Stomach smooth muscle (tissue), 2 donors: ENCODE measurements around the gene RAPGEF2.

Experiments
- H3K27ac ChIP-seq: one replicate; pipeline ENCODE4 v1.7.0; 2013; ENCODE audit warnings: mild to moderate bottlenecking, low read length, inconsistent platforms
- H3K27me3 ChIP-seq, 2 donors: one replicate each; pipeline ENCODE4 v1.7.0; 2013; ENCODE audit warnings: low read length in 2 of 2; ENCODE audit not compliant: insufficient read depth in 2 of 2, control insufficient read depth in 1 of 2
- H3K36me3 ChIP-seq, 2 donors: one replicate each; pipeline ENCODE4 v1.7.0; 2013; ENCODE audit warnings: low read length in 2 of 2; ENCODE audit not compliant: control insufficient read depth in 2 of 2, insufficient read depth in 2 of 2
- H3K4me1 ChIP-seq: one replicate; pipeline ENCODE4 v1.7.0; 2013; ENCODE audit warnings: low read length; ENCODE audit not compliant: control insufficient read depth, insufficient read depth
- H3K4me3 ChIP-seq, 2 donors: one replicate each; pipeline ENCODE4 v1.7.0; 2013; ENCODE audit warnings: low read length in 2 of 2
- H3K9ac ChIP-seq, 2 donors: one replicate each; pipeline ENCODE4 v1.7.0; 2013; ENCODE audit warnings: low read length in 2 of 2, mild to moderate bottlenecking in 1 of 2
- H3K9me3 ChIP-seq, 2 donors: one replicate each; pipeline ENCODE4 v1.7.0; 2013; ENCODE audit warnings: low read length in 2 of 2; ENCODE audit not compliant: control insufficient read depth in 2 of 2
- donor health status: healthy.
- donor health status: Pancreatic carcinoma.

The RAPGEF2 gene

DNA sequence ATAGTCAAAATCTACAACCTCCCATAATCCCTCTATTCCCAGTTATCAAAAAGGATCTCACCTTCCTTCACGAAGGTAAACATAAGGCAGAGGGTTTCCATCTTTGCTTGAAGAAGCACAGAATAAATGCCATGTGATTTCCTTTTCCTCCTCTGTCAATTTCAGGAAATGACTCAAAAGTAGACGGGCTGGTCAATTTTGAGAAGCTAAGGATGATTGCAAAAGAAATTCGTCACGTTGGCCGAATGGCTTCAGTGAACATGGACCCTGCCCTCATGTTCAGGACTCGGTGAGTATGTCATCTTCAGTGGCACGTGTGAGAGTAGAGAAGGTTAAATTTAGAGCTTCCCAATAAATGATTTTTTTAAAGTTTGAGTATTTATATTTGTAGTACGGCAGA lies 240.2 kb downstream of the RAPGEF2 start:
- Histone ChIP-seq H3K9ac (no peak overlapping the region), H3K27ac (no peak overlapping the region), H3K4me1 (no peaks in the 10 kb centered on the region), H3K4me3 (no peak overlapping the region), H3K27me3 (no peaks in the 10 kb centered on the region), H3K9me3 (no peaks in the 10 kb centered on the region), H3K36me3 (peaks cover 39 to 51% of the 10 kb centered on the region in 2 donors)

DNA sequence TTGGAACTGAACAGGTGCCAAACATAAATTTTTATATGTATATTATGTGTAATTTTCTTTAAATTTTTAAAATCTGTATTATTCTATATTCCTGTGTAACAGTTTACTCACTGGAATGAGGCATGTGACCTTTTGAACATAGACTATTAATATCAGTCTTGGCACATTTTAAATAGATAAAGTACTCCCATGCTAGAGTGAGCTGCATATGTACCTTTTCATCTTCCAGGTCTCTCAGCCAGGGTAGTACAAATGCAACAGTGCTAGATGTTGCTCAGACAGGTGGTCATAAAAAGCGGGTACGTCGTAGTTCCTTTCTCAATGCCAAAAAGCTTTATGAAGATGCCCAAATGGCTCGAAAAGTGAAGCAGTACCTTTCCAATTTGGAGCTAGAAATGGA lies 242.0 kb downstream of the RAPGEF2 start:
- Histone ChIP-seq H3K27ac (no peak overlapping the region), H3K4me3 (no peak overlapping the region), H3K4me1 (no peaks in the 10 kb centered on the region), H3K9ac (no peak overlapping the region), H3K27me3 (no peaks in the 10 kb centered on the region), H3K36me3 (peaks cover 31 to 38% of the 10 kb centered on the region in 2 donors), H3K9me3 (no peaks in the 10 kb centered on the region)

DNA sequence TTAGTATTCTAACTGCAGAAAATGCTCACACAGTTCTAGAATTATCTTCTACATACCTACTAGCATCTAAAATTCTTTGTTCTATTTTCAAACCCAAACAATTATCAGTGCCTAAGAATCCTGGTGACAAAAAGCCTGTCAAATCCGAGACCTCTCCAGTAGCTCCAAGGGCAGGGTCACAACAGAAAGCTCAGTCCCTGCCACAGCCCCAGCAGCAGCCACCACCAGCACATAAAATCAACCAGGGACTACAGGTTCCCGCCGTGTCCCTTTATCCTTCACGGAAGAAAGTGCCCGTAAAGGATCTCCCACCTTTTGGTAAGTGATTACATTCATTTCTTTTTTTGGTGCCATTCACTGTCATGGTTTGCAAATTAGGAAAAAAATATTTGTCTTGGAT lies 243.8 kb downstream of the RAPGEF2 start:
- Histone ChIP-seq H3K4me3 (no peak overlapping the region), H3K36me3 (peaks cover 32 to 43% of the 10 kb centered on the region in 2 donors), H3K9ac (no peak overlapping the region), H3K4me1 (no peaks in the 10 kb centered on the region), H3K27ac (no peak overlapping the region), H3K27me3 (no peaks in the 10 kb centered on the region), H3K9me3 (no peaks in the 10 kb centered on the region)

DNA sequence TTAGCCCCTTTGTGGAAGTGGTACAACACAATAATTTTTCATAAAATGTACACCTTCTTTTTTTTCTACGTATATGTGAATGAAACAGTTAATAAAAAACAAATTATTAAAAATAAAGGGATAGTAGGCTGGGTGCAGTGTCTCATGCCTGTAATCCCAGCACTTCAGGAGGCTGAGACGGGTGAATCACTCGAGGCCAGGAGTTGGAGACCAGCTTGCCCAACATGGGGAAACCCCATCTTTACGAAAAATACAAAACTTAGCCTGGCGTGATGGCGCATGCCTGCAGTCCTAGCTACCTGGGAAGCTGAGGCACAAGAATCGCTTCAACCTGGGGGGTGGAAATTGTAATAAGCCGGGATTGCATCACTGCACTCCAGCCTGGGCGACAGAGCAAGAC lies 244.9 kb downstream of the RAPGEF2 start:
- H3K4me1 ChIP-seq = no peaks in the 10 kb centered on the region
- H3K27ac ChIP-seq = no peak overlapping the region
- H3K9me3 ChIP-seq = no peaks in the 10 kb centered on the region
- H3K4me3 ChIP-seq = no peak overlapping the region
- H3K9ac ChIP-seq = no peak overlapping the region
- H3K27me3 ChIP-seq = no peaks in the 10 kb centered on the region
- peaks cover 32 to 42% of the 10 kb centered on the region in 2 donors for H3K36me3 ChIP-seq

DNA sequence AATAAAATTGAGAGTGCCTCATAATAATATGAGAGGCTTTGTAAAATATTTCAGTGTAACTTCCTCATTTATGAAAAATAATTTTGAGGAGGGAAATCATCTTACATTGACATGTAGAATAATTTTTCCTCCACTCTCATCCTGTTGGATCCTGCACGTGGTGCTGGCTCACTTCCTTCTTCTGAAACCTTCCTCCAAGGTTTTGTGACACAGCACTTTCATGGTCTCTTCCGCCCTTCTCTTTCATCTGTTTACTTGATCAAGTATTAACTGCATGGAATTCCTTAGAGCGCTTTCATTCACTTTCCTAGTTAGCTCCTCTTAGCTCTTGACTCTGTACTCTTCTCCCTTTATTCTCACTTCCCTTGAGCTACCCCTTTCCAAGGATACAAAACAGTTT lies 246.5 kb downstream of the RAPGEF2 start:
- no peaks in the 10 kb centered on the region for H3K27me3 ChIP-seq
- H3K36me3 ChIP-seq = peaks cover 35 to 47% of the 10 kb centered on the region in 2 donors
- H3K4me1 ChIP-seq = no peaks in the 10 kb centered on the region
- H3K9ac ChIP-seq = no peak overlapping the region
- H3K4me3 ChIP-seq = no peak overlapping the region
- no peaks in the 10 kb centered on the region for H3K9me3 ChIP-seq
- no peak overlapping the region for H3K27ac ChIP-seq

DNA sequence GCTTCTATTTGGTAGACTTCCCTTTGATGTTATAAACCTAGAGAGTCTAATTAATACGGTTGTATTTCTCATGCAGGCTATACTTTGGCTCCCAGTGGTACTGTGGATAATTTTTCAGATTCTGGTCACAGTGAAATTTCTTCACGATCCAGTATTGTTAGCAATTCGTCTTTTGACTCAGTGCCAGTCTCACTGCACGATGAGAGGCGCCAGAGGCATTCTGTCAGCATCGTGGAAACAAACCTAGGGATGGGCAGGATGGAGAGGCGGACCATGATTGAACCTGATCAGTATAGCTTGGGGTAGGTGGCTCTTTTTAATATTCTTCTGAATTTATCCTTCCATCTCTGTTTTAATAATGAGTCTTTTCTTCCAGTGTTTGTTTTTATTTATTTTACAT lies 249.7 kb downstream of the RAPGEF2 start:
- Histone ChIP-seq H3K4me3 (no peak overlapping the region), H3K9me3 (no peaks in the 10 kb centered on the region), H3K27ac (no peak overlapping the region), H3K9ac (no peak overlapping the region), H3K36me3 (peaks cover 37 to 50% of the 10 kb centered on the region in 2 donors), H3K27me3 (no peaks in the 10 kb centered on the region), H3K4me1 (no peaks in the 10 kb centered on the region)

DNA sequence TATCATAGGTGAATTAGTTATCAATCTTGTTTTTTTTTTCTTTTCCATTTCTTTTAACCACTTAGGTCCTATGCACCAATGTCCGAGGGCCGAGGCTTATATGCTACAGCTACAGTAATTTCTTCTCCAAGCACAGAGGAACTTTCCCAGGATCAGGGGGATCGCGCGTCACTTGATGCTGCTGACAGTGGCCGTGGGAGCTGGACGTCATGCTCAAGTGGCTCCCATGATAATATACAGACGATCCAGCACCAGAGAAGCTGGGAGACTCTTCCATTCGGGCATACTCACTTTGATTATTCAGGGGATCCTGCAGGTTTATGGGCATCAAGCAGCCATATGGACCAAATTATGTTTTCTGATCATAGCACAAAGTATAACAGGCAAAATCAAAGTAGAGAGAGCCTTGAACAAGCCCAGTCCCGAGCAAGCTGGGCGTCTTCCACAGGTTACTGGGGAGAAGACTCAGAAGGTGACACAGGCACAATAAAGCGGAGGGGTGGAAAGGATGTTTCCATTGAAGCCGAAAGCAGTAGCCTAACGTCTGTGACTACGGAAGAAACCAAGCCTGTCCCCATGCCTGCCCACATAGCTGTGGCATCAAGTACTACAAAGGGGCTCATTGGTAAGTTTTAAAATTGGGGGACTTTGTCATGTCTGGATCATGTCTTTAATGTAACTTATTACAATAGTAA lies 250.7 kb downstream of the RAPGEF2 start:
- H3K27ac ChIP-seq = no peak overlapping the region
- H3K4me1 ChIP-seq = no peaks in the 10 kb centered on the region
- H3K27me3 ChIP-seq = no peaks in the 10 kb centered on the region
- no peak overlapping the region for H3K4me3 ChIP-seq
- H3K36me3 ChIP-seq = peaks cover 32 to 57% of the 10 kb centered on the region in 2 donors
- H3K9me3 ChIP-seq = no peaks in the 10 kb centered on the region
- no peak overlapping the region for H3K9ac ChIP-seq

DNA sequence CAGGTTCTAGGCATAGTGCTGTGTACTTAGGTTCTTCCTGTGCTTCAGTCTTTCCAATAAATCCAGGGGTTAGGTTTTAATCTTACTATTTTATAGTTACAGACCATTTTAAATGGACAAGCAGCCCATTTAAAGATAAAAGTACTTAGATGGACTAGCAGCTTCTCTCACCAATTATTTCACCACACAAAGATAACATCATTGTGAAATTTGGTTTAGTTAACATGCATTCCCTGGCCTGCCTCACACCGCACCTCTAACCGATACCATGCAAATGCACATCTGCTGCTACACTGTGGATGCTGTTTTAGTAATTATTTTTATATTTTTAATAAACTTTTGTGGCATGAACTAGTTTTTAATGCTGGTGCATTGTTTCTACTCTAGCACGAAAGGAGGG lies 252.6 kb downstream of the RAPGEF2 start:
- Histone ChIP-seq H3K36me3 (peaks cover 39 to 65% of the 10 kb centered on the region in 2 donors), H3K9me3 (no peaks in the 10 kb centered on the region), H3K9ac (no peak overlapping the region), H3K4me3 (no peak overlapping the region), H3K27ac (no peak overlapping the region), H3K4me1 (no peaks in the 10 kb centered on the region), H3K27me3 (no peaks in the 10 kb centered on the region)

DNA sequence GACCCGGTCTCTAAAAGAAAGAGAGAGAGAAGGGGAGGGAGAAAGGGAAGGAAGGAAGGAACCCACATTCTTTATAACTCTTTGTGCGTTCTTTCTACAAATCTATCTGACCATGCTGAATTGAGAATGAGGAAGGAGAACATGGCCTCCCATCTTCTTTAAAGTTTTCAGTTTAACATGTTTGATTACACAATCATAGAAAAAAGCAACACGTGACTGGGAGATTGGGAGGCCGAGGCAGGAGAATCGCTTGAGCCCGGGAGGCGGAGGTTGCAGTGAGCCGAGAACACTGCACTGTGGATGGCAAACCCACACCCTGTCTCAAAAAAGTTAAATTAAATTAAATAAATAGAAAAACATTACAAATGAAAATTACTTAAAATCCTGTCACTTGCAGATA lies 254.5 kb downstream of the RAPGEF2 start:
- Histone ChIP-seq H3K4me3 (no peak overlapping the region), H3K9me3 (no peaks in the 10 kb centered on the region), H3K9ac (no peak overlapping the region), H3K36me3 (peaks cover 29 to 56% of the 10 kb centered on the region in 2 donors), H3K27me3 (no peaks in the 10 kb centered on the region), H3K4me1 (no peaks in the 10 kb centered on the region), H3K27ac (no peak overlapping the region)

DNA sequence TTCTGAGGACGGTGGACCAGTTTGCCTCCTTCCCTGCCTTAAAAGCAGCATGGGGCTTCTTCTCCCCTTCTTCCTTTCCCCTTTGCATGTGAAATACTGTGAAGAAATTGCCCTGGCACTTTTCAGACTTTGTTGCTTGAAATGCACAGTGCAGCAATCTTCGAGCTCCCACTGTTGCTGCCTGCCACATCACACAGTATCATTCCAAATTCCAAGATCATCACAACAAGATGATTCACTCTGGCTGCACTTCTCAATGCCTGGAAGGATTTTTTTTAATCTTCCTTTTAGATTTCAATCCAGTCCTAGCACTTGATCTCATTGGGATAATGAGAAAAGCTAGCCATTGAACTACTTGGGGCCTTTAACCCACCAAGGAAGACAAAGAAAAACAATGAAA lies 255.3 kb downstream of the RAPGEF2 start:
- Histone ChIP-seq H3K27ac (no peak overlapping the region), H3K9ac (no peak overlapping the region), H3K4me3 (no peak overlapping the region), H3K4me1 (no peaks in the 10 kb centered on the region), H3K27me3 (no peaks in the 10 kb centered on the region), H3K9me3 (no peaks in the 10 kb centered on the region), H3K36me3 (peaks cover 26 to 47% of the 10 kb centered on the region in 2 donors)

DNA sequence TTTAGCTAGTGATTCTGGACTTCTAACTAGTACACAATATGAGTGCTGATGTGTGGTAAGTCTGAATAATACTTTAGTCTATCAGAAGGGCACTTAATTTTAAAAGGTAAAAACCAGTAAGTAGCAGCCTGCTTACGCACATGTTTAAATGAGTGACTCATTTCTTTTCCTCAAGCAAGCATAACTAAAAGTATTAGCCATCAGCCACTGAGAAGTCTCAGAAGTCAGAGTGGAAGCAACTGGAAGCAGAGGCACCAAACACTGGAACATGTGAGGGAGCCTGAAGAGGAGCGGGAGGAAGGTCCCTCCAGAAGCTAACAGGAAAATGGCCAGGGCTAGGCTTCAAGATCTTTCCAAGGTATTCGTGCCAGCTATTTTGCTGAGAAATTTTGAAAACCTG lies 257.7 kb downstream of the RAPGEF2 start:
- H3K9ac ChIP-seq = no peak overlapping the region
- H3K4me3 ChIP-seq = no peak overlapping the region
- H3K27me3 ChIP-seq = no peaks in the 10 kb centered on the region
- H3K4me1 ChIP-seq = no peaks in the 10 kb centered on the region
- no peaks in the 10 kb centered on the region for H3K9me3 ChIP-seq
- no peak overlapping the region for H3K27ac ChIP-seq
- H3K36me3 ChIP-seq = peaks cover 13 to 28% of the 10 kb centered on the region in 2 donors
